OCI-M1 (cell line): ENCODE measurements around the gene ENTPD7.
A peak's percentile ranks its signal among the peaks of the same experiment; 100 is the strongest.
"Not testable (repeated sequence)": the region's sequence is repeated elsewhere in the genome, so short reads cannot be mapped to it uniquely, and the experiment has no call there.

Experiments used
- DNase-seq: peaks from one replicate; lab custom pipeline; 2025; lab: John Stamatoyannopoulos, UW

Gene ENTPD7

DNA sequence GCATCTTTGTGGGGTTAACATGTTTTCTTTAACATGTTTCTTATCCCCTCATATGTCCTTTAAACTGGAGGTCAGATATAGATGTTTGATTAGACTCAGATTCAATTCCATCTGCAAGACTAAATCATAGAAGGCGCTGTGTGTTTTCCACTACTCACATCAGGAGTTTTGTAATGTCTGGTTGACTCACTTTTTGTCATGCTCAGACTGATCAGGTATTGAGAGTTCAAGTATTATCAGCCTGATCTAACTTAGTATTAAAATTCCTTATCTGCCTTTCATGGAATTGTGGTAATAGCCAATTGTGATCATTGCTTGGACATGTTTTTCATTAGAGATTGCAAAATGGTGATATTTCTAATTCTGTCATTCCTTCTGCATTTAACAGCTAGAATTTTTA lies 30.2 kb downstream of the ENTPD7 start:
- no peak for DNase-seq

DNA sequence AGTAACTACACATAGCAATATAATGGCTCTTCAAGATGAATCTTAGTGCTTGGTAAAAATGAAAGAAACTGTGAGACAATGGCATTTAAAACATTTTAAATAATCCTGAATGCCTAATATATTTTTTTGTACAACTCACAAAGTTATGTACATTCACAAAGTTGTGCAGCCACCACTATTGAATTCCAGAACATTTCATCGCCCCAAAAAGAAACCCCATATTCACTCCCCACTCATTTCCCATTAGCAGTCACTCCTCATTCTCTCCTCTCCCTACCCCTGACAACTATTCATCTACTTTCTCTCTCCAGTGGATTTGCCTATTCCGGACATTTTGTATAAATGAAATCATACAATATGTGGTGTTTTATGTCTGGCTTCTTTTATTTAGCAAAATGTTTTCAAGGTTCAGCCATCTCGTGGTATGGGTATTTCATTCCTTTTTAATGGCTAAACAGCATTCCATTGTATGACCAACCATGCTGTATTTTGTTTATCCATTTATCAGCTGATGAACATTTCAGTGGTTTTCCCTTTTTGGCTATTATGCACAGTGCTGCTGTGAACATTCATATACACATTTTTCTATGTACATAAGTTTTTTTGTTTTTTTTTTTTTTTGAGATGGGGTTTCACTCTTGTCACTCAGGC lies 34.7 kb downstream of the ENTPD7 start:
- no peak for DNase-seq

DNA sequence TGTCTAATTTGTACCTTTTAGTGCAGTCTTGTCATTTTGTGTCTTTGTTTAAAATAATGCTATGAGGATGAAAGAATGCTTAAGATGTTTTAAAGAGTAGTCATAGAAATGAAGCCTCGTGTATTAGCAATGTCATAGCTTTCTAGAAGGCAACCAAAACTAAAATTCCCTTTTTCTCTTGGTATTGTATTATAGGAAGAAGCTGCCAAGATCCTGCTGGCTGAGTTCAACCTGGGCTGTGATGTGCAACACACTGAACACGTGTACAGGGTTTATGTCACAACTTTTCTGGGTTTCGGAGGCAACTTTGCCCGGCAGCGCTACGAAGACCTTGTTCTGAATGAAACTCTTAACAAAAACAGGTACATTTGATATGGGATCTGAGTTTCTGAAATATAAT lies 36.5 kb downstream of the ENTPD7 start:
- no peak for DNase-seq

DNA sequence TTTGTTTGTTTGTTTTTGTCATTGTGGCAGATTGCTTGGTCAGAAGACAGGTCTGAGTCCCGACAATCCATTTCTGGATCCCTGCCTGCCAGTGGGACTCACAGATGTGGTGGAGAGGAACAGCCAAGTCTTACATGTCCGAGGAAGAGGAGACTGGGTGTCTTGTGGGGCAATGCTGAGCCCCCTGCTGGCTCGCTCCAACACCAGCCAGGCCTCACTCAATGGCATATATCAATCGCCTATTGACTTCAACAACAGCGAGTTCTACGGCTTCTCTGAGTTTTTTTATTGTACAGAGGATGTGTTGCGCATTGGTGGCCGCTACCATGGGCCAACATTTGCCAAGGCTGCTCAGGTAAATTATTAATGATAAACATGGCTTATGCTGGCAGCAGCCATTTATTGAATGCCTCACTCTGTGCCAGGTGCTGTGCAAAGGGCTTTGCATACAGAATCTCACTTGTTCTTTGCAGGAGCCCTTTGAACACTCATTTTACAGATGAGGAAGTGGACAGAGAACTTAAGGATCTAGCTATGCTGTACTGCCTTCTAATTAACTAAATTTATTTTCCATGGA lies 39.3 kb downstream of the ENTPD7 start:
- DNase-seq, result no peak

GRCh38 chr10:99700649-99701048 lies 41.3 kb downstream of the ENTPD7 start:
- DNase-seq, result no peak

- peak; percentile 87 for DNase-seq
Observed at GRCh38 chr10:99708428-99709012, 49.2 kb downstream of the ENTPD7 start.

GRCh38 chr10:99709480-99710229 lies 50.3 kb downstream of the ENTPD7 start:
- DNase-seq, result peak; percentile 69

DNA sequence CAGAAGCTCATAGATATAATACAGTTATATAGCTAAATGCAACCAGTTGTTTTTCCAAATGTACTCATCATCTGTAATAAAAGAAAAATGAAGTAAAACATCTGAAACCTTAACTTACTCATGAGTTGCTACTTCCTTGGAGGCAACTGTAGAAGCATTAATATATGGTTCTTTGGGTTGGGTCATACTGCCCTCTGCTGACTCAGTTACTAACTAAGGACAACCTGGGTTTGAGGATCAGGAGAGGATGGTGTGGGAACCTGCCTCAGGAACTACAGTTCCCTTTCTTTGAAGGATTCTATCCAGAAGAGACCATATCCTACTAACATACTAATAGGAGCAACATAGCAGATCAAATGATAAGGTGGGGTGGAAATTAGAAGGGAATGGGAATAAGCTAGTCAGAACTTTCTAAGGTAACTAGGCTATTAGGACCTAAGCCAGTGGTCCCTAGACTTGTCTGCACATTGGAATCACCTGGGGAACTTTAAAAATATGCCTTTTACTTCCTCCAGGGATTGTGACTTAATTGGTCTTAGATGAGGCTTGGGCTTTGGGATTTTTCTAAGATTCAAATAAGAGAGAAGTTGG lies 51.9 kb downstream of the ENTPD7 start:
- DNase-seq, result peak; percentile 91

GRCh38 chr10:99714446-99714845 lies 55.1 kb downstream of the ENTPD7 start:
- no peak for DNase-seq

- DNase-seq, result no peak
Observed at GRCh38 chr10:99720387-99720786, 61.1 kb downstream of the ENTPD7 start.

- no peak for DNase-seq
Observed at GRCh38 chr10:99730026-99730425, 70.7 kb downstream of the ENTPD7 start.

DNA sequence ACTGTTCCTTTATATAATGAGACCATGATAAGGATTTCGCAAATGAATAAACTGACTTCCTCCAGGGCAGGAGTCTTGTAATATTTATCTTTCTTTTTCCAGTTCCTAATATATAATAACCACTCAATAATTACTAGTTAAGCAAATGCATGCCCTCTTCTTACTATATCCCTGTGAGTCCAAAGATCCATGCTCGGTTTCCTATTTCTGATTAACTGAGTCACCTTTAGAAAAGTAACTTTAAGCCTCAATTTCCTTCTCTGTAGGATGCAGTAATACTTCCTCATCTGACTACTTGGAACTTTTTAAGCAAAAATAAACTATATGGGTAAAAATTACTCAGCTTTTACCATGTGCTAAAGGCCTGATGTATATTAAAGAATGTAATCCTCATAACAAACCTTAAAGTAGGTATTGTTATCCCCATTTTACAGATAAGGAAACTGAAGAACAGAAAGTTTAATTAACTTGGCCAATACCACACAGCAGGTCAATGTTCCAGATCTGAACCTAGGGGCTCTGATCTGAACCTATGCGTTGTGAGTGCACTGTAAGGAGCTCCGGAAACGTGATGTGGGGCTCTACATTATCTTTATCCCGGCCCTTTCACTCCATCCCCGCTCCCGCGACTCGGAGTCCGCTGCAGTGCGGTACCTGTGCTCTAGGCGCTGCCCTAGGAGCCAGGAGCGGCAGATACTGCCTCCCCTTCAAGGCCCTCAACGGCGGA lies 72.2 kb downstream of the ENTPD7 start:
- DNase-seq, result peak; percentile 63

GRCh38 chr10:99732033-99732842 lies 72.9 kb downstream of the ENTPD7 start, which contains the start of the genes COX15 and CUTC:
Gene COX15 (minus strand): TSS chr10:99732127. CDS start chr10:99732049, 78 bp downstream.
Gene CUTC (plus strand): TSS chr10:99732234. CDS start chr10:99732349, 115 bp downstream.
- DNase-seq, result peak; percentile 98

DNA sequence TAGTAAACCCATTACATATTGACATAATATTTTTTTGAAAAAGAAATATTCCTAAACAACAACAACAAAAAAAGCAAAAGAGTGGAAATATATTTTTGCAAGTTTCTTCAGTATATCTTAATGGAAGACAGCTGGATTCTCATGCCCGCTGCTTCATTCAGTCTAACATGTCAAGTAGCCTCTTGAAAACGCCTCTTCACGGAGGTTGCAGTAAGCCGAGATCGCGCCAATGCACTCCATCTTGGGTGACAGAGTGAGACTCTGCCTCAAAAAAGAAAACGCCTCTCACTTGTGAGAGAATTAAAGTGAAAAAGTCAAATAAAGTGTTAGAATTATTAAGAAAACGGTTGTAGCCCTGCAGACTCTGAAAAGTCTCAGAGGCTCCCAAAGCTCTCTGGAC lies 74.1 kb downstream of the ENTPD7 start:
- DNase-seq, result no peak

DNA sequence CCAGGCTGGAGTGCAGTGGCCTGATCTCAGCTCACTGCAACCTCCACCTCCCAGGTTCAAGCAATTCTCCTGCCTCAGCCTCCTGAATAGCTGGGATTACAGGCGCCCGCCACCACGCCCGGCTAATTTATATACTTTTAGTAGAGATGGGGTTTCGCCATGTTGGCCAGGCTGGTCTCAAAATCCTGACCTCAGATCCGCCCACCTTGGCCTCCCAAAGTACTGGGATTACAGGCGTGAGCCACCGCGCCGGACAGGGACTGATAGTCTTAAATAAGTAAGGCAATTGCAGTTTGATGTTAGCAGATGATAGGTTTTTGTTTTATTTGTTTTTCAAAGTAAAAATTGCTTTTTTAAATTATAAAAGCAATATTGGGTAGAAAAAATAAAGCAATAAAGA lies 74.8 kb downstream of the ENTPD7 start:
- not testable (repeated sequence) for DNase-seq

- DNase-seq, result peak; percentile 26
Observed at GRCh38 chr10:99740260-99740659, 81.0 kb downstream of the ENTPD7 start.

- no peak for DNase-seq
Observed at GRCh38 chr10:99740933-99741559, 81.7 kb downstream of the ENTPD7 start.

GRCh38 chr10:99742254-99742653 lies 82.9 kb downstream of the ENTPD7 start:
- DNase-seq, result no peak

DNA sequence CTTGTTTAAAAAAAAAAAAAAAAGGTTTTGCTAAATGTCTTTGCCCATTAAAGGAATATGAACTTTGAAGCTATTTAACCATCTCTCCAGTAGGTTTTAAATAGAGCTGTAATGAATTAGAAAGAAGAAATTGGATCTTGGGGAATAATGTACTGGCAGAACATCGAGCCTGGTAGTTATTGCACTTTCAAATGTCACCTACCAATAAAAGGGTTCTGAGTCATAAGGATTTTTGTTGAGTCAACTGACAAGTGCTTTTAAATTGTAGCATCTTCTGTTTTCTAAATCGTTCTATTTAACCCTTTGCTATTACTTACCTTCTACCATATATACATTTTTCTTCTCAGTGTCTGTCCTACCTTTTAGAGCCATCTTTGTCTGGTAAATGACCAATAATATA lies 83.4 kb downstream of the ENTPD7 start:
- no peak for DNase-seq

DNA sequence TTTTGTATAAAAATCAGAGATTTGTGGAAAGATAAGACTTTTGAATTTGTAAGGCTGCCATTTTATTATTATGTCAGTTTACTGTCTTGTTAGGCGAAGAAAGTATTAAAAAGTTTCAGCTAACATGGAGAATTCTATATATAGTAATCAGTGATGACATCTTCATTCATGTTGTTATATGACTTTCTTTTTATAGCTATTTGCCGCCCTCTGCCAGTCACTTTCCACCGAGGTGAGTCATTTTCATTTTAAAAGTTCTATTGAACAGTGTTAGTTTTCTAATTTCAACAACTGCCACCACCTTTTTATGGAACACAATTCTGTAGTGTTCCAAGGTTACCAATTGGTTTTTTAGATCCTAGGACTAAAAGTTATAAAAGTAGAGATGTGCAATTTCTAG lies 84.5 kb downstream of the ENTPD7 start:
- DNase-seq, result no peak
